ENCODE measurements around the gene GALE. TPM values are rescaled to one million over a fixed set of nuclear protein-coding genes. Genes with fewer than 3 reads are reported as not detected.

GALE gene
- 36.1 and 52.0 TPM in 2 replicates for total RNA-seq

GRCh38 chr1:23800400-23801337 lies at the start of gene GALE:
Gene GALE, minus strand, starts transcription at chr1:23800754. Its CDS starts 1,747 bp downstream, at chr1:23799007.

GRCh38 chr1:23825076-23825761 lies 24.7 kb upstream of the GALE start, which contains the start of gene HMGCL:
Gene HMGCL, minus strand, starts transcription at chr1:23825429. Its CDS starts 14 bp downstream, at chr1:23825415.

GRCh38 chr1:23790696-23791515 lies 9.6 kb downstream of the GALE start, which contains the start of gene LYPLA2:
Gene LYPLA2, plus strand, starts transcription at chr1:23791145. Its CDS starts 1,538 bp downstream, at chr1:23792683.

DNA sequence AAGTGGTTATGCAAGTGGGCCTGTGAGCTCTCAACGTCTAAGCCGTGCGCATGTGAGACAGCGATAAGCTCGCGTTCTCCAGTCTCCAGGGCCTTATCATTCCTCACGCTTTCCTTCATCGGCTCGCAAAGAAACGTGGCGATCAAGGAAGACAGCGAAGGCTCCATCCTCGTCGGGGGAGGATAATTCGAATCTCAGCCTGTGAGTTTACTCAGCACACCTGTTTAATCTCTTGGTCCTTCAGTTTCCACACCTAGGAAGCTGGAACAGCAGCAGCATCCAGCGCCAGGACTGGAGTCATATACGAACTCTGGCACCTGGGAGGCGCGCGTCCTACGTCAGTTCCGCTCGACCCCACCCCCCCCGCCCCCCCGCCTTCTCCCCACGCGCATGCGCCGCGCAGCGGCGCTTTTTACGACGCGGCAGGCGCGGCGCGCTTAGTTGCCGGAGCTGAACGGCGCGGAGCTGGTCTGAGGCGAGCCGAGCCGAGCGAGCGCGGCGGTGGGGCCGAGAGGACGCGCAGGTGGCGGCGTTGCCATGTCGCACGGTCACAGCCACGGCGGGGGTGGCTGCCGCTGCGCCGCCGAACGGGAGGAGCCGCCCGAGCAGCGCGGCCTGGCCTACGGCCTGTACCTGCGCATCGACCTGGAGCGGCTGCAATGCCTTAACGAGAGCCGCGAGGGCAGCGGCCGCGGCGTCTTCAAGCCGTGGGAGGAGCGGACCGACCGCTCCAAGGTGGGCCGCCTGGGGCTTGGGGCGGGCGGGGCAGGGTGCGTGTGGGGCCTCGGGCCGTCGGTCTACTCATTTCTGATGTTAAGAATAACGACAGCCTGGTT lies 22.4 kb downstream of the GALE start, which contains the start of gene PITHD1:
Gene PITHD1, plus strand, starts transcription at position 440 of the 836 bp plus-strand sequence. Its CDS starts 98 bp downstream, at position 538.

Other genes with a start within 250 kb of the GALE start
- 34.2 and 38.7 TPM in 2 replicates for gene ID3, start 241.3 kb downstream of the GALE start, total RNA-seq
- 785 and 922 TPM in 2 replicates for gene RPL11, start 108.9 kb downstream of the GALE start, total RNA-seq
- 17.5 and 21.7 TPM in 2 replicates for gene ELOA, start 57.3 kb downstream of the GALE start, total RNA-seq
- gene PITHD1, start 22.3 kb downstream of the GALE start, total RNA-seq: 44.2 and 62.9 TPM in 2 replicates
- 23.6 and 27.0 TPM in 2 replicates for gene LYPLA2, start 9.6 kb downstream of the GALE start, total RNA-seq
- gene HMGCL, start 24.7 kb upstream of the GALE start, total RNA-seq: 46.5 and 59.6 TPM in 2 replicates
- gene FUCA1, start 67.5 kb upstream of the GALE start, total RNA-seq: 4.3 and 11.1 TPM in 2 replicates
- gene CNR2, start 112.6 kb upstream of the GALE start, total RNA-seq: not detected in 2 replicates
- gene PNRC2, start 159.1 kb upstream of the GALE start, total RNA-seq: 123 and 143 TPM in 2 replicates
- 107 and 139 TPM in 2 replicates for gene SRSF10, start 179.6 kb upstream of the GALE start, total RNA-seq

Data from uterine smooth muscle cell (primary cell).